IMR-90 (cell line): Measurements from ENCODE around the gene MEGF6. TPM values are rescaled to one million over a fixed set of nuclear protein-coding genes. Genes with fewer than 3 reads are reported as not detected.

Experiments used
- ATAC-seq: fragments of 200-7000 bp; cut with Tn5 transposase; 2 replicates; pipeline ENCODE4 v1.9.1; 2020; ENCODE audit warnings: low read depth, mild to moderate bottlenecking, moderate library complexity
- BruUV-seq: library from RNA; stranded (reverse); fragments of 400-500 nt; replicated peaks from 2 replicates; lab custom pipeline; 2021; lab: Mats Ljungman, UMichigan
- CTCF ChIA-PET: fragments of 300-600 bp; formaldehyde crosslinking; extraction: SDS; loops from one replicate; lab custom pipeline; 2021; ENCODE audit warnings: antibody characterized with exemption; lab: Yijun Ruan, JAX
- POLR2A ChIA-PET: fragments of 300-600 bp; sonication (Branson Sonifier 250); formaldehyde crosslinking; loops from one replicate; lab custom pipeline; 2022; ENCODE audit warnings: antibody characterized with exemption; ENCODE audit not compliant: unreplicated experiment; lab: Charles Lee
- DNase-seq: peaks from one replicate; pipeline ENCODE4 v3.0.0; 2013
- H2AFZ ChIP-seq: replicated peaks from 2 replicates; pipeline ENCODE3; 2013; ENCODE audit warnings: low read length, mild to moderate bottlenecking; ENCODE audit not compliant: poor library complexity
- H2AK5ac ChIP-seq: 2 replicates; pipeline ENCODE4 v1.6.1; 2013; ENCODE audit warnings: low read depth, low read length, inconsistent platforms
- H2AK9ac ChIP-seq: replicated peaks from 2 replicates; pipeline ENCODE3; 2013; ENCODE audit warnings: mild to moderate bottlenecking, low read depth, low read length, moderate library complexity; ENCODE audit not compliant: poor library complexity
- H2BK120ac ChIP-seq: 2 replicates; pipeline ENCODE4 v1.6.1; 2013; ENCODE audit warnings: low read depth, low read length, inconsistent platforms
- H2BK15ac ChIP-seq: 3 replicates; pipeline ENCODE4 v1.6.1; 2013; ENCODE audit warnings: low read depth, low read length, inconsistent platforms
- H2BK20ac ChIP-seq: 2 replicates; pipeline ENCODE4 v1.6.1; 2013; ENCODE audit warnings: low read depth, mild to moderate bottlenecking, inconsistent platforms, low read length, moderate library complexity
- H2BK5ac ChIP-seq: 2 replicates; pipeline ENCODE4 v1.6.1; 2013; ENCODE audit warnings: mild to moderate bottlenecking, low read depth, low read length, inconsistent platforms; ENCODE audit not compliant: poor library complexity, severe bottlenecking
- H3K14ac ChIP-seq: replicated peaks from 2 replicates; pipeline ENCODE4 v1.6.1; 2013; ENCODE audit warnings: low read depth, low read length, inconsistent platforms
- H3K18ac ChIP-seq: 2 replicates; pipeline ENCODE4 v1.6.1; 2013; ENCODE audit warnings: low read depth, low read length, control low read depth
- H3K23ac ChIP-seq: 2 replicates; pipeline ENCODE4 v1.6.1; 2013; ENCODE audit warnings: low read depth, low read length, inconsistent platforms
- H3K27ac ChIP-seq: 2 replicates; pipeline ENCODE4 v1.5.1; 2013; ENCODE audit warnings: mild to moderate bottlenecking, control low read depth, low read length; ENCODE audit not compliant: insufficient read depth
- H3K27me3 ChIP-seq: 2 replicates; pipeline ENCODE4 v1.6.1; 2013; ENCODE audit warnings: low read length; ENCODE audit not compliant: control insufficient read depth, insufficient read depth
- H3K36me3 ChIP-seq: 2 replicates; pipeline ENCODE4 v1.6.1; 2013; ENCODE audit warnings: low read length, mixed read lengths; ENCODE audit not compliant: control insufficient read depth, insufficient read depth
- H3K4ac ChIP-seq: 2 replicates; pipeline ENCODE4 v1.6.1; 2013; ENCODE audit warnings: low read depth, low read length, inconsistent platforms
- H3K4me1 ChIP-seq: 2 replicates; pipeline ENCODE4 v1.6.1; 2013; ENCODE audit warnings: low read length, mixed read lengths; ENCODE audit not compliant: control insufficient read depth, insufficient read depth
- H3K4me2 ChIP-seq: 2 replicates; pipeline ENCODE4 v1.6.1; 2013; ENCODE audit warnings: low read depth, mild to moderate bottlenecking, control low read depth, low read length, moderate library complexity
- H3K4me3 ChIP-seq: 2 replicates; pipeline ENCODE4 v1.5.1; 2013; ENCODE audit warnings: low read depth, mild to moderate bottlenecking, control low read depth, low read length, moderate library complexity; ENCODE audit not compliant: insufficient read depth
- H3K56ac ChIP-seq: 2 replicates; pipeline ENCODE4 v1.6.1; 2013; ENCODE audit warnings: low read length, inconsistent platforms; ENCODE audit not compliant: insufficient read depth; ENCODE audit errors: extremely low read depth
- H3K79me1 ChIP-seq, 2 experiments: 2 replicates each; pipeline ENCODE4 v1.6.1; 2013; ENCODE audit warnings: low read length in 2 of 2, inconsistent platforms in 1 of 2, low read depth in 1 of 2
- H3K9ac ChIP-seq: 2 replicates; pipeline ENCODE4 v1.6.1; 2013; ENCODE audit warnings: low read depth, low read length, control low read depth
- H3K9me1 ChIP-seq: 2 replicates; pipeline ENCODE4 v1.6.1; 2013; ENCODE audit warnings: low read length, inconsistent platforms; ENCODE audit not compliant: insufficient read depth
- H3K9me3 ChIP-seq: 2 replicates; pipeline ENCODE4 v1.6.1; 2013; ENCODE audit warnings: low read length; ENCODE audit not compliant: control insufficient read depth, insufficient read depth
- H4K20me1 ChIP-seq: 2 replicates; pipeline ENCODE4 v1.6.1; 2013; ENCODE audit warnings: low read length, inconsistent platforms; ENCODE audit not compliant: insufficient read depth
- H4K5ac ChIP-seq: 2 replicates; pipeline ENCODE4 v1.6.1; 2013; ENCODE audit warnings: mild to moderate bottlenecking, low read depth, low read length, control low read depth
- H4K8ac ChIP-seq, 2 experiments: 2 replicates each; pipeline ENCODE4 v1.6.1; 2013; ENCODE audit warnings: low read depth in 2 of 2, low read length in 2 of 2, control low read depth in 1 of 2, inconsistent platforms in 1 of 2
- H4K91ac ChIP-seq: 2 replicates; pipeline ENCODE4 v1.6.1; 2013; ENCODE audit warnings: low read depth, low read length, inconsistent platforms; ENCODE audit not compliant: insufficient read depth
- ELK1 ChIP-seq: fragments of 150-350 bp; IDR thresholded peaks from 2 replicates; pipeline ENCODE4 v1.6.1; 2016; ENCODE audit warnings: low read depth, mild to moderate bottlenecking, low read length, moderate library complexity, borderline replicate concordance
- MXI1 ChIP-seq: IDR thresholded peaks from 2 replicates; pipeline ENCODE4 v1.6.1; 2012; ENCODE audit warnings: low read depth, mild to moderate bottlenecking, low read length, moderate library complexity, borderline replicate concordance
- RAD21 ChIP-seq: IDR thresholded peaks from 2 replicates; pipeline ENCODE4 v1.6.1; 2012; ENCODE audit warnings: low read length, improper control_type of control experiment
- WGBS, 2 experiments: methylation state at CpG; one replicate each; pipeline versions ENCODE4 v1.1.5 to v1.1.7; 2013; ENCODE audit warnings: missing lambda C conversion rate in 2 of 2; ENCODE audit not compliant: insufficient read length in 1 of 2; ENCODE audit errors: extremely low coverage in 2 of 2; 5-methylcytosine and 5-hydroxymethylcytosine counted together
- dilution Hi-C: fragments of 300-500 bp; cut with HindIII; formaldehyde crosslinking; loops from one replicate; pipeline ENCODE4 v1.14.3; 2018; ENCODE audit warnings: low sequenced_read_pairs; ENCODE audit not compliant: unreplicated experiment
- in situ Hi-C: fragments of 300-500 bp; cut with MboI; formaldehyde crosslinking; loops from 3 replicates; pipeline ENCODE4 v1.14.3; 2019; ENCODE audit warnings: low sequenced_read_pairs, inconsistent platforms, mixed read lengths
- intact Hi-C: fragments of 100-400 bp; cut with micrococcal nuclease; formaldehyde crosslinking; loops from 2 replicates; pipeline ENCODE4 v1.10.0; 2022
- polyA plus RNA-seq, 3 experiments: library from polyadenylated mRNA; depleted of rRNA; stranded (reverse); fragments of >200 nt; gene quantifications; 2 replicates each; pipeline ENCODE4 v1.2.3, GENCODE V29; 2012; ENCODE audit warnings: low replicate concordance in 1 of 3
- total RNA-seq: library from RNA; depleted of rRNA; stranded (reverse); fragments of >200 nt; gene quantifications from 2 replicates; pipeline ENCODE4 v1.2.3, GENCODE V29; 2012

Gene MEGF6
- total and polyA plus RNA-seq, 2 of the 4 experiments (the other 2 are of a cell fraction) = 0.72 to 4.1 TPM

GRCh38 chr1:3634059-3634800 lies 22.9 kb upstream of the MEGF6 start:
- H3K56ac ChIP-seq = no peak overlapping the region
- ChIA-PET CTCF (no interaction called here), POLR2A (no interaction called here)
- H3K4me3 ChIP-seq = no peak overlapping the region
- no peak overlapping the region for H4K8ac ChIP-seq
- no peak overlapping the region for H2AK9ac ChIP-seq
- no peak for ATAC-seq
- dilution Hi-C loops = no loop called here
- no peak overlapping the region for H3K14ac ChIP-seq
- in situ Hi-C loops = no loop called here
- H3K27ac ChIP-seq = no peak overlapping the region
- no peaks in the 10 kb centered on the region for H3K9me3 ChIP-seq
- no peak overlapping the region for H3K23ac ChIP-seq
- no peak overlapping the region for H2BK15ac ChIP-seq
- TF ChIP-seq RAD21 = no peak
- TF ChIP-seq MXI1 = no peak
- TF ChIP-seq ELK1 = no peak
- no TSS peak for BruUV-seq
- no peak overlapping the region for H2BK5ac ChIP-seq
- H3K36me3 ChIP-seq = peaks cover 68% of the 10 kb centered on the region
- H2BK120ac ChIP-seq = no peak overlapping the region
- no peaks in the 10 kb centered on the region; the same call in 1 of the 2 replicates for H4K20me1 ChIP-seq
- H2BK20ac ChIP-seq = no peak overlapping the region
- H3K9me1 ChIP-seq = no peaks in the 10 kb centered on the region
- H3K4me2 ChIP-seq = no peak overlapping the region
- no peaks in the 10 kb centered on the region for H3K4me1 ChIP-seq
- no peak overlapping the region for H2AK5ac ChIP-seq
- no peak overlapping the region for H4K91ac ChIP-seq
- no peak overlapping the region for H3K4ac ChIP-seq
- H3K18ac ChIP-seq = no peak overlapping the region
- H3K27me3 ChIP-seq = no peaks in the 10 kb centered on the region
- no peak overlapping the region for H3K9ac ChIP-seq
- DNase-seq = no peak
- H4K5ac ChIP-seq = no peak overlapping the region
- no peak overlapping the region for H2AFZ ChIP-seq
- 97% methylated on average over 12 of the region's 22 CpGs; no CpG with 5 or more reads in 1 of the 2 experiments for WGBS, 2 experiments
- intact Hi-C loops = no loop called here
- no peaks in the 10 kb centered on the region for H3K79me1 ChIP-seq
